ENCODE data around the gene DLST.

- no peak for TF ChIP-seq CTCF (IDR thresholded peaks at IDR 0.05)
- TF ChIP-seq EZH2 (IDR thresholded peaks at IDR 0.05): no peak
- TF ChIP-seq EZH2phosphoT487 (IDR thresholded peaks at IDR 0.05): no peak
Measured at GRCh38 chr14:74909911-74910310, 28.2 kb downstream of the DLST start.
